ENCODE measurements around the gene EIF2B5. TPM values are rescaled to one million over a fixed set of nuclear protein-coding genes. Genes with fewer than 3 reads are reported as not detected.

Gene EIF2B5
- total RNA-seq, 2 experiments from 2014 or later, result 48.8 to 56.4 TPM

DNA sequence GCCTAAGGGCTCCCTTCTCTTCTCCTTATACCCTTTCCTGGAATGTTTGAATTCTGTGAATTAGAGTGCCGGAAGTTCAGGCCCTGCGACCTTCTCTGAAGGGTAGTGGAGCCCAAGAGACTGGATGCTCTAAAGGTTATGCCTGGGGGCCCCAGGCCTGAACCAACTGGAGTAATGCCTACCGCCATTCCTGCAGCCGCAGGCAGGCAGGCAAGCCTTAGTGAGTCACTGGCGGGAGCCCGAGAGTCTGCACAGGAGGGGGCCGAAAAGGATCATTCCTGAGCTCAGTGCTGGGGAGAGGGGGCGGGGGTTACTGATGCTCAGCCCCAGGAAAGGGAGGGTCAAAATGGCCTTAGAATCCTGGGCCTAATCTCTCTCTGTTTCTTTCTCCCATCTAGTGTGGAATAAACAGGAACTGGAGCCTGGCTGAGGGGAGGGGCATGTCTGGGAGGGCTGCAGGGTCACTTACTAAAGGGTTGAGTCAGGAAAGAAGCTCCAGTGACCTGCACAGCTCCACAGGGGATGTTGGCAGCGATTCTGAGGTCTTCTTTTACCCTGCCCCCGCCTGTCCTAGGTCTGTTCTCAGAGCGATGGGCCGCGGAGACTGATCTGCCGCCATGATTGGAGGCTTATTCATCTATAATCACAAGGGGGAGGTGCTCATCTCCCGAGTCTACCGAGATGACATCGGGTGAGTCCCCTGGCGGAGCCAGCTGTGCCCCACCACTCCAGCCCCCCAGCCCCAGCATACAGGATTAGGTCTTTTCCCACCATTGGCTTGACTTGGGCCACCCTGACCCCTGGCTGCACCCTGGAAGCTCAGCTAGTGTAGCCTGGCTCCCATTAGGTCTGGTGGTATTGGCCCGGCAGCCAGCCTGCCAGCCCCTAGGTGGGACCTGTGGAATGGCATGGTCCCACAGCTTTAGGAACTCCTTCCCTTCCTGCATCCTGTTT is 41.5 kb downstream of the EIF2B5 start:
- intact Hi-C loops (cut with micrococcal nuclease), result no loop called here
- Mint-ChIP-seq H3K4me3 (peak overlapping the region; percentile 88), H3K4me1 (ENCODE audit: low read depth) (peaks cover 29% of the 10 kb centered on the region), H3K27ac (no peak overlapping the region), H3K27me3 (ENCODE audit: low read depth) (no peaks in the 10 kb centered on the region), H3K36me3 (ENCODE audit: low read depth) (peaks cover 14% of the 10 kb centered on the region), H3K9me3 (no peaks in the 10 kb centered on the region)
- CTCF ChIA-PET, result interaction anchor here (0.6 kb wide), 1 partner anchor 54 kb away, joined by 3 read pairs; no protein-coding TSS in a partner anchor
- DNase-seq, result no peak

DNA sequence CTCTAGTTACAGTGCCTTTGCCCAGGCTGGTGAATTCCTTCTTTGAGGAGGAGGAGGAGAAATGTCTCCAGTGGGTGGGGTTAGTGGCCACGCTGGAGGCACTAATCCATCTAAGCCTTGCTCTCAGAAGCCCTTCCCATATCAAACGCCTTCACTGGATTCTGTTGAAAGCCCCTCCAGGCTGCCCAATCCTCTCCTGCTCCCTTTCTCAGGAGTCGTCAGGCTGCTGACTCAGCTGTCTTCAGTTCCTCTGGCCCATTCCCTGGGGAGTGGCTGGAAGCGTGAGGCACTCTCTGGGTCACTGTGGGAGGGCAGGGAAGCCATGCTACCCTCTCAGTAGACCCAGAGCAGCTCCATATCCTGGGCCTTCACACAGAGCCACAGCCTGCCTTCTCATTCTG is 42.2 kb downstream of the EIF2B5 start:
- no peaks in the 10 kb centered on the region for H3K9me3 Mint-ChIP-seq
- H3K4me1 Mint-ChIP-seq (ENCODE audit: low read depth), result peaks cover 29% of the 10 kb centered on the region
- no peak for DNase-seq
- no peak overlapping the region for H3K4me3 Mint-ChIP-seq
- peaks cover 20% of the 10 kb centered on the region for H3K36me3 Mint-ChIP-seq (ENCODE audit: low read depth)
- H3K27me3 Mint-ChIP-seq (ENCODE audit: low read depth), result no peaks in the 10 kb centered on the region
- H3K27ac Mint-ChIP-seq, result no peak overlapping the region
- intact Hi-C loops (cut with micrococcal nuclease), result no loop called here
- CTCF ChIA-PET, result no interaction called here

DNA sequence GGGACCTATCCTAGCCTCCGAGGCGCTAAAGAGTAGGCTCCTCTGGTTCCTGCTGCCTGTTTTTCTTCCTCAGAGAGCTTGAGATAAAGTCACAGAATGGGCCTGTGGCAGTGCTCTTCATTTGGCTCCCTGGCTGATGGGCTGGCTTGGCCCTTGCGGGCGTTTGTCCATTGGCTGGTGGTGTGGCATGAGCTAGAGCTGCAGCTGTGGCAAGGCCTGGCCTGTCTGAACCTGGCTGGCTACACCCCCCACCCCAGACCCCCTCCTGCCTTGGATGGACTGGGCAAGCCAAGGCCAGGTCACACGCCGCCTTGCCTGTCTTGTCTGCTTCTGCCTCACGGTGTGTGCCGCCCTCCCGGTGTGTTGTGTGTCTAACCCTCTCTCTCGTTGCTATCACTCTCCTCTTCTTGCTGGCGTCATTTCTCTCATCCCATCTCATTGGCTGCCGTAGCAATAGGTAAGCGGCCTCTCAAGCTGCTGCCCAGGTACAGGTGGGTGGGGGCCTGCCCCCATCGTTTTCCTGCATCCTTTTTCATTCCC is 42.7 kb downstream of the EIF2B5 start:
- CTCF ChIA-PET, result no interaction called here
- H3K27me3 Mint-ChIP-seq (ENCODE audit: low read depth), result no peaks in the 10 kb centered on the region
- intact Hi-C loops (cut with micrococcal nuclease), result no loop called here

DNA sequence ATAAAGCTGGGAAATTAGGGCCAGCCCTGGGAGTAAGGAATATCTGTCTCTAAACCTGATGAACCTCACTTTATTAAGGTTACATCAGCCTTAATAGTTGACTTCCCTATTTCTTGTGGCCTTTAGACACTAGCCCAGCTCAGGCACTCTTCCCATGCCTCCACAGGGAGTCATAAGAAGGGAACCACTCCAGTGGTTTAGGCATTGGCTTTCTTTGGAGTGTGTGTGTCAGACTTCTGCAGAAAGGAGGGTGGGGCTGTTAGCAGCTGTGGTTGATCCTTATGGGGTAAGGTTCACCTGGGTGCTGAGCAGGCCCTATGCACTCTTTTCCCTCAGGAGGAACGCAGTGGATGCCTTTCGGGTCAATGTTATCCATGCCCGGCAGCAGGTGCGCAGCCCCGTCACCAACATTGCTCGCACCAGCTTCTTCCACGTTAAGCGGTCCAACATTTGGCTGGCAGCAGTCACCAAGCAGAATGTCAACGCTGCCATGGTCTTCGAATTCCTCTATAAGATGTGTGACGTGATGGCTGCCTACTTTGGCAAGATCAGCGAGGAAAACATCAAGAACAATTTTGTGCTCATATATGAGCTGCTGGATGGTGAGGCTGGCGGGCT is 43.5 kb downstream of the EIF2B5 start:
- Mint-ChIP-seq H3K4me3 (no peak overlapping the region), H3K36me3 (ENCODE audit: low read depth) (peaks cover 24% of the 10 kb centered on the region), H3K27me3 (ENCODE audit: low read depth) (no peaks in the 10 kb centered on the region), H3K4me1 (ENCODE audit: low read depth) (peaks cover 29% of the 10 kb centered on the region), H3K9me3 (no peaks in the 10 kb centered on the region), H3K27ac (no peak overlapping the region)
- intact Hi-C loops (cut with micrococcal nuclease), result no loop called here
- CTCF ChIA-PET, result interaction anchor here (0.8 kb wide), 1 partner anchor 34 kb away, joined by 4 read pairs; no protein-coding TSS in a partner anchor
- no peak for DNase-seq

More for the DNA sequence above, 42.7 kb downstream of the EIF2B5 start:
- no peak overlapping the region for H3K4me3 Mint-ChIP-seq
- peaks cover 29% of the 10 kb centered on the region for H3K4me1 Mint-ChIP-seq (ENCODE audit: low read depth)
- H3K27ac Mint-ChIP-seq, result no peak overlapping the region
- no peaks in the 10 kb centered on the region for H3K9me3 Mint-ChIP-seq
- H3K36me3 Mint-ChIP-seq (ENCODE audit: low read depth), result peaks cover 23% of the 10 kb centered on the region
- DNase-seq, result no peak

DNA sequence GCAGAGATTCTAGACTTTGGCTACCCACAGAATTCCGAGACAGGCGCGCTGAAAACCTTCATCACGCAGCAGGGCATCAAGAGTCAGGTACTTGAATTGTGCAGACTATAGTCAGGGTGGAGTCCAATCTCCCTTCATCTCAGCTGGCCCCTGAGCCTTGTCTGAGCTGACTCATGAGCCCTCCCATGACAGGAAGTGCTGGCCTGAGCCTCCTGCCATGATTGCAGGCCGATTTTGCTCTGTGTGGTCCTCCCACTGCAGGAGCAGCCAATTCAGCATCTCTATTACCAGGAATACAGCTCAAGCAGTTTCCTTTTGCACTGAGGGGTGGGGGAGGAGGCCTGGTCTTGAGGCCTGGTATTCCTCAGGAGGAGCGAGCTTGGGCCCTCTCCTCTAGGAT is 45.0 kb downstream of the EIF2B5 start:
- H3K4me3 Mint-ChIP-seq, result no peak overlapping the region
- intact Hi-C loops (cut with micrococcal nuclease), result no loop called here
- peaks cover 34% of the 10 kb centered on the region for H3K36me3 Mint-ChIP-seq (ENCODE audit: low read depth)
- DNase-seq, result no peak
- H3K27me3 Mint-ChIP-seq (ENCODE audit: low read depth), result no peaks in the 10 kb centered on the region
- H3K4me1 Mint-ChIP-seq (ENCODE audit: low read depth), result peaks cover 30% of the 10 kb centered on the region
- H3K27ac Mint-ChIP-seq, result no peak overlapping the region
- H3K9me3 Mint-ChIP-seq, result no peaks in the 10 kb centered on the region
- CTCF ChIA-PET, result interaction anchor here (0.5 to 1.3 kb wide), 2 partner anchors 70 to 165 kb away, joined by 3 read pairs; partner anchors contain the start of gene EEF1AKMT4

DNA sequence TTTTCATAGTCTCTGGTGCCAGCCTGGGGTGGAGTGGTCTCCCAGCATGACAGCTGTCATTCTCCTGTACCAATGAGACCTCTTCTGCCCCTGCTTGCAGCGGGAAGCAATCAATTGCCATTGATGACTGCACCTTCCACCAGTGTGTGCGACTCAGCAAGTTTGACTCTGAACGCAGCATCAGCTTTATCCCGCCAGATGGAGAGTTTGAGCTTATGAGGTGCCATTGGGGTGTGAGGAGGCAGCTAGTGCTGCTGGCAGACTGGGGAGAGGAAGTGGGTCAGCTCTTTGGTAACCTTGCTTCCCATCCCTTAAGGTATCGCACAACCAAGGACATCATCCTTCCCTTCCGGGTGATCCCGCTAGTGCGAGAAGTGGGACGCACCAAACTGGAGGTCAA is 46.4 kb downstream of the EIF2B5 start:
- Mint-ChIP-seq H3K36me3 (ENCODE audit: low read depth) (peaks cover 37% of the 10 kb centered on the region), H3K4me3 (no peak overlapping the region), H3K27me3 (ENCODE audit: low read depth) (no peaks in the 10 kb centered on the region), H3K4me1 (ENCODE audit: low read depth) (peaks cover 22% of the 10 kb centered on the region), H3K9me3 (no peaks in the 10 kb centered on the region), H3K27ac (no peak overlapping the region)
- intact Hi-C loops (cut with micrococcal nuclease), result no loop called here
- no peak for DNase-seq
- CTCF ChIA-PET, result interaction anchor here (0.6 to 0.9 kb wide), 3 partner anchors 33 to 296 kb away, joined by 3 read pairs; no protein-coding TSS in a partner anchor

DNA sequence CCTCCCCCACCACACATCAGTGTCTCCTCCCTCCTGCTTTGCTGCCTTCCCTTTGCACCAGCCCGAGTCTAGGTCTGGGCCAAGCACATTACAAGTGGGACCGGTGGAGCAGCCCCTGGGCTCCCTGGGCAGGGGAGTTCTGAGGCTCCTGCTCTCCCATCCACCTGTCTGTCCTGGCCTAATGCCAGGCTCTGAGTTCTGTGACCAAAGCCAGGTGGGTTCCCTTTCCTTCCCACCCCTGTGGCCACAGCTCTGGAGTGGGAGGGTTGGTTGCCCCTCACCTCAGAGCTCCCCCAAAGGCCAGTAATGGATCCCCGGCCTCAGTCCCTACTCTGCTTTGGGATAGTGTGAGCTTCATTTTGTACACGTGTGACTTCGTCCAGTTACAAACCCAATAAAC is 48.5 kb downstream of the EIF2B5 start:
- no peaks in the 10 kb centered on the region for H3K9me3 Mint-ChIP-seq
- H3K27me3 Mint-ChIP-seq (ENCODE audit: low read depth), result no peaks in the 10 kb centered on the region
- H3K27ac Mint-ChIP-seq, result no peak overlapping the region
- peaks cover 38% of the 10 kb centered on the region for H3K36me3 Mint-ChIP-seq (ENCODE audit: low read depth)
- CTCF ChIA-PET, result interaction anchor here (0.6 to 1.7 kb wide), 2 partner anchors 44 to 585 kb away, joined by 3 to 7 read pairs; no protein-coding TSS in a partner anchor
- DNase-seq, result no peak
- H3K4me3 Mint-ChIP-seq, result no peak overlapping the region
- peaks cover 24% of the 10 kb centered on the region for H3K4me1 Mint-ChIP-seq (ENCODE audit: low read depth)
- intact Hi-C loops (cut with micrococcal nuclease), result loop anchor here (2.0 kb wide), 1 partner anchor 179 kb away; no protein-coding TSS in a partner anchor

DNA sequence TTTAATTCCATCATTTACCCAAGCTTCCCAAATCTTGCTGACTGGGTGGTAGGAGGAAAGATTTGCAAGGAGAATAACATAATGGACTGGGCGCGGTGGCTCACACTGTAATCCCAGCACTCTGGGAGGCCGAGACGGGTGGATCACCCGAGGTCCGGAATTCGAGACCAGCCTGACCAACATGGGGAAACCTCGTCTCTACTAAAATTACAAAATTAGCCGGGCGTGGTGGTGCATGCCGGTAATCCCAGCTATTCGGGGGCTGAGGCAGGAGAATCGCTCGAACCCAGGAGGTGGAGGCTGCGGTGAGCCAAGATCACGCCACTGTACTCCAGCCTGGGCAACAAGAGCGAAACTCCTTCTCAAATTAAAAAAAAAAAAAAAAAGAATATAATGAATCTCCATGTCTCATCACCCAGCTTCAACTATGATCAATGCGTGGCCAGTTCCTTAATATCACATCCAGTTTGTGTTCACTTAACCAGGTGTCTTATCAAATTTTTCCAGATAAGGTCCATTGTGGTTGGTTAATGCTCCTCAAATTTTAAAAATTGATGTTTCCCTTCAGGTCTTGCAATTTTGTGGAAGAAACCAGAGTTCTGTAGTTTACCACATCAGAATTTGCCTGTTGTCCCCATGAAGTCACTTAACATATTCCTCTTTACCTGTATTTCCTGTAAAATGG is 49.5 kb downstream of the EIF2B5 start:
- H3K9me3 Mint-ChIP-seq, result no peaks in the 10 kb centered on the region
- no peaks in the 10 kb centered on the region for H3K27me3 Mint-ChIP-seq (ENCODE audit: low read depth)
- intact Hi-C loops (cut with micrococcal nuclease), result loop anchor here (1.0 to 5.0 kb wide), 3 partner anchors 10 to 717 kb away; partner anchors contain the start of gene AP2M1
- peaks cover 28% of the 10 kb centered on the region for H3K4me1 Mint-ChIP-seq (ENCODE audit: low read depth)
- CTCF ChIA-PET, result interaction anchor here (1.7 kb wide), 1 partner anchor 43 kb away, joined by 7 read pairs; no protein-coding TSS in a partner anchor
- H3K36me3 Mint-ChIP-seq (ENCODE audit: low read depth), result peaks cover 38% of the 10 kb centered on the region
- peak overlapping the region; percentile 94 for H3K4me3 Mint-ChIP-seq
- H3K27ac Mint-ChIP-seq, result peak overlapping the region; percentile 88
- DNase-seq, result no peak

DNA sequence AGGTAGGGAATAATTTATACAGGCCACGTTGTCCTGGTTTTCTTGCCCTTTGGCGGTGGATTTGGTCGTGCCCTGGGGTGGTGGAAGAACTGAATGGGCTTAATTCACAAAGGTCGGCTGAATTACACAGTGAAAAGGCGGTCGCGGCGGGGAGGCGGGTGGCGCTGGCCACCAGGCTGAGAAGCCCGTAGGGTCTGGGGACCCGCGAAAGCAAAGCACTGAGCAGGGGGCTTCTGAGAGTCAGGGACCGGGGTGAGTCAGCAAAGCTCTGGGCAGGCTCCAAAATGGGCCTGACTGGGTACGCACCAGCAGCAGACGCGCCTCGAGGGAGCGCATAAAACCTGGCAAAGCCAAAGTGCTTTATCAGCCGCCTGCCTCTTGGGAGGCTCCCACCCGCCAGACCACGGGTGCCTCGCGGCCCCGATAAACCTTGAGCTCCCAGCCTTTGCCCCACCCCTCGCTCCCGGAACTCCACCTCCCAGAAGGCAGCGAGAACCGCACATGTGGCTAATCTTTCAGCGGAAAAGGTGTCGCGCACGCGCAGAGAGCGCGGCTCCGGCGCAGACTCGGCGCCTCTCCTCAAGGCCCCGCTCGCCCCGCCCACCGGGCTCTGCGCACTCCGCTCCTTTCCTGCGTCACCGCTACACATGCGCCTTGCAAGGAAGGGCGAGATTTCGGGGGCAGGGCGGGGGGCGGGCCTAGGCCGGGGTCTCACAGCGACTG is 50.5 kb downstream of the EIF2B5 start:
- H3K36me3 Mint-ChIP-seq (ENCODE audit: low read depth), result peaks cover 39% of the 10 kb centered on the region

DNA sequence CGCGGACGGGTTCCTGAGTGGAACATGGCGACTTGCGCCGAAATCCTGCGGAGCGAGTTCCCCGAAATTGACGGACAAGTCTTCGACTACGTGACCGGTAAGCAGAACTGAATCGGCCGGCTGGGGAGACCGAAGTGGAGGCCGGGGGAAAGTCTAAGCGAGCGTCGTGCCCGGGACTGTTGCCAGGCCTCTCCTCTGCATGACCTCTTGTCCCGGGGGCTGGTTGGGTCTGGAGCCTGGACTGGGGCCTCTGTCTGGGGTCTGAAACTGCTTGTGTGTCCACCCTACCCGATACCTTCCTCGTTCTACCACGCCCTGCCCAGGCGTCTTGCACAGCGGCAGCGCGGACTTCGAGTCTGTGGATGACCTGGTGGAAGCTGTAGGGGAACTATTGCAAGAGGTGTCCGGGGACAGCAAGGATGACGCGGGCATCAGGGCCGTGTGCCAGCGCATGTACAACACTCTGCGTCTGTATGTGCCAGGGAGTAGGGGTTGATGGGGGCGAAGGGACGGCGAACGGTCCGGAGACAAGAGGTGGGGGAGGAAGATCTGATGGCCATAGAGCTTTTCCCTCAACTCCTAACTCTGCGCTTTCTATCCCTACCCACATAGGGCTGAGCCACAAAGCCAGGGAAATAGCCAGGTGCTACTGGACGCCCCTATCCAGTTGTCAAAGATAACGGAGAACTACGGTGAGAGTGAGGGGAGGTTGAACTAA is 51.2 kb downstream of the EIF2B5 start, which contains the start of gene ABCF3:
ABCF3 (plus strand) TSS at position 16 of the 718 bp plus-strand sequence; CDS start at position 25, 9 bp downstream.
- Mint-ChIP-seq H3K4me1 (ENCODE audit: low read depth) (peaks cover 28% of the 10 kb centered on the region), H3K9me3 (no peaks in the 10 kb centered on the region), H3K27ac (peak within 1 kb of the TSS; percentile 92), H3K36me3 (ENCODE audit: low read depth) (peaks cover 41% of the 10 kb centered on the region), H3K27me3 (ENCODE audit: low read depth) (no peaks in the 10 kb centered on the region), H3K4me3 (peak within 1 kb of the TSS; percentile 94)
- DNase-seq, result peak; percentile 30
- intact Hi-C loops (cut with micrococcal nuclease), result loop anchor here (1.0 to 5.0 kb wide), 6 partner anchors 31 to 719 kb away; partner anchors contain the start of genes DVL3, EEF1AKMT4, EIF2B5 and PSMD2
- CTCF ChIA-PET, result interaction anchor here (1.0 to 2.2 kb wide), 5 partner anchors 41 to 66 kb away, joined by 3 to 13 read pairs (median 3); partner anchors contain the start of gene EEF1AKMT4

More for the DNA sequence above, 50.5 kb downstream of the EIF2B5 start:
- H3K27ac Mint-ChIP-seq, result peak overlapping the region; percentile 92
- no peaks in the 10 kb centered on the region for H3K27me3 Mint-ChIP-seq (ENCODE audit: low read depth)
- H3K9me3 Mint-ChIP-seq, result no peaks in the 10 kb centered on the region
- H3K4me1 Mint-ChIP-seq (ENCODE audit: low read depth), result peaks cover 28% of the 10 kb centered on the region
- DNase-seq, result peak; percentile 99
- intact Hi-C loops (cut with micrococcal nuclease), result loop anchor here (1.0 to 5.0 kb wide), 8 partner anchors 11 to 718 kb away; partner anchors contain the start of genes AP2M1, DVL3, EEF1AKMT4 and EIF2B5
- CTCF ChIA-PET, result interaction anchor here (1.0 to 2.2 kb wide), 3 partner anchors 42 to 66 kb away, joined by 3 to 13 read pairs (median 3); no protein-coding TSS in a partner anchor
- H3K4me3 Mint-ChIP-seq, result peak overlapping the region; percentile 94

Measured in activated naive CD4-positive, alpha-beta T cell treated with anti-CD3 and anti-CD28 coated beads for 36 hours (primary cell).